ENCODE results near the gene EVC2. TPM values are rescaled to one million over a fixed set of nuclear protein-coding genes. Genes with fewer than 3 reads are reported as not detected.

The EVC2 gene
- total RNA-seq, 6 experiments from 2014 or later: 0.24 to 0.93 (median 0.53) TPM

DNA sequence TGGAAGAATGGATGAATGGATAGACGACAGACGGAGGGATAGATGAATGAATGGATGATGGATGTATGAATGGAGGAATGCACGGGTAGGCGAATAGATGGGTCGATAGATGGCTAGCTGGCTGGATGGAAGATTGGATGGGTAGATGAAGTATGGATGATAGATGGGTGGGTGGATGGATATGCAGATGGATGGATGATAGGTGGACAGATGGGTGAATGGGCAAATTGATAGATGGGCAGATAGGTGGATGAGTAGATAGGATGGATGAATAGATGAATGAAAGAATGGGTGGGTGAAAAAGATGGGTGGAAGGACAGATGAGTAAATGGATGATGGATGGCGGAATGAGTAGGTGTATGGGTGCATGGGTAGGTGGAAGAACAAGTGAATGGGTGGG lies 57.3 kb downstream of the EVC2 start:
- H3K4me1 ChIP-seq: no peaks in the 10 kb centered on the region
- H3K27ac ChIP-seq: no peak overlapping the region
- no peaks in the 10 kb centered on the region for H3K36me3 ChIP-seq
- ATAC-seq (no peak), DNase-seq (no peak)
- intact Hi-C loops (cut with DNase I): no loop called here
- H3K9me3 ChIP-seq: no peaks in the 10 kb centered on the region
- no peaks in the 10 kb centered on the region for H3K27me3 ChIP-seq
- TF ChIP-seq, protein P1, sequence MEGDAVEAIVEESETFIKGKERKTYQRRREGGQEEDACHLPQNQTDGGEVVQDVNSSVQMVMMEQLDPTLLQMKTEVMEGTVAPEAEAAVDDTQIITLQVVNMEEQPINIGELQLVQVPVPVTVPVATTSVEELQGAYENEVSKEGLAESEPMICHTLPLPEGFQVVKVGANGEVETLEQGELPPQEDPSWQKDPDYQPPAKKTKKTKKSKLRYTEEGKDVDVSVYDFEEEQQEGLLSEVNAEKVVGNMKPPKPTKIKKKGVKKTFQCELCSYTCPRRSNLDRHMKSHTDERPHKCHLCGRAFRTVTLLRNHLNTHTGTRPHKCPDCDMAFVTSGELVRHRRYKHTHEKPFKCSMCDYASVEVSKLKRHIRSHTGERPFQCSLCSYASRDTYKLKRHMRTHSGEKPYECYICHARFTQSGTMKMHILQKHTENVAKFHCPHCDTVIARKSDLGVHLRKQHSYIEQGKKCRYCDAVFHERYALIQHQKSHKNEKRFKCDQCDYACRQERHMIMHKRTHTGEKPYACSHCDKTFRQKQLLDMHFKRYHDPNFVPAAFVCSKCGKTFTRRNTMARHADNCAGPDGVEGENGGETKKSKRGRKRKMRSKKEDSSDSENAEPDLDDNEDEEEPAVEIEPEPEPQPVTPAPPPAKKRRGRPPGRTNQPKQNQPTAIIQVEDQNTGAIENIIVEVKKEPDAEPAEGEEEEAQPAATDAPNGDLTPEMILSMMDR (IDR thresholded peaks at IDR 0.05): no peak
- no peak for TF ChIP-seq POLR2A (IDR thresholded peaks at IDR 0.05)
- 87% methylated on average over 6 of the region's 6 CpGs for WGBS (ENCODE audit: insufficient coverage, low coverage, low lambda C conversion rate, missing lambda C conversion rate)
- no peak overlapping the region for H3K4me3 ChIP-seq

DNA sequence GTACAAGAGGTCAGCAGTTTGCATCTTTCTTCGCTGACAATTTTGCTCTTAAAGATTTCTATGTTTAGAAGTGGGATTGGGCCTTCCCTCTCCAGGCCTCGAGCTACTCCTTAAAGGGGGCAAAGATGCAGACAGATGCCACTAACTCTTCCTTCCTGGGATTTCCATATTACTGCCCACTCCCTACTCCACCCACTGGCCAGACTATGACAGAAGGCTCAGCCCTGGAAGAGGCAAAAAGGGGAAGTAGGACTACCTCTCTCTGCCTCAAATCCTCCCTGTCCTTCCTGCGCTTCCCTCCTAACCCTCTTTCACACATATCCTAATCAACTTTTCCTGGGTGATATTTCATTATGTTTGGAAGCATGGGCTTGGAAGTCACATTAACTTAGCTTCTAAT lies 58.3 kb downstream of the EVC2 start:
- ATAC-seq (no peak), DNase-seq (no peak)
- H3K27ac ChIP-seq: no peak overlapping the region
- H3K36me3 ChIP-seq: no peaks in the 10 kb centered on the region
- no peaks in the 10 kb centered on the region for H3K27me3 ChIP-seq
- no peak overlapping the region for H3K4me3 ChIP-seq
- no peak for TF ChIP-seq POLR2A (IDR thresholded peaks at IDR 0.05)
- TF ChIP-seq, protein P1 (IDR thresholded peaks at IDR 0.05): no peak
- H3K9me3 ChIP-seq: no peaks in the 10 kb centered on the region
- intact Hi-C loops (cut with DNase I): no loop called here
- 86% methylated on average over 3 of the region's 3 CpGs for WGBS (ENCODE audit: insufficient coverage, low coverage, low lambda C conversion rate, missing lambda C conversion rate)
- no peaks in the 10 kb centered on the region for H3K4me1 ChIP-seq

DNA sequence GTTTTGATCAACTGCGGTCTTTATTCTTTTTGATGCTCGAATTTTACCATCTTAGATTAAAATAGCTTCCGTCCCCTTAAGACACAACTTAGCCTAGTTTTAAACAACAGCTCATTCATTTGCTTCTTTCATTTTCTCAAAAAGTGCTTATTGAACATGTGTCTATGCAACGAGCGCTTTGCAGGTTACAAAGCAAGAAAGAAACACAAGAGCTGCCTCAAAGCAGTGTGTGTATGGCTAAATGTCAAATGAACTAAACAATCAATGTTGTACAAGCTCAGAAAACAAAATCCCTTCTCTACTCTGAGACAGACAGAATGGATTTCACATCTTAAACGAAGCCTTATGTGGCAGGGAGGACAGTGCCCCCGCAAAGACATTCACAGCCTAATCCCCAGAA lies 61.0 kb downstream of the EVC2 start:
- Histone ChIP-seq H3K9me3 (no peaks in the 10 kb centered on the region), H3K27me3 (no peaks in the 10 kb centered on the region), H3K36me3 (no peaks in the 10 kb centered on the region), H3K4me3 (no peak overlapping the region), H3K27ac (no peak overlapping the region), H3K4me1 (no peaks in the 10 kb centered on the region)
- intact Hi-C loops (cut with DNase I): no loop called here
- DNase-seq (no peak), ATAC-seq (no peak)
- 71% methylated on average over 7 of the region's 7 CpGs for WGBS (ENCODE audit: insufficient coverage, low coverage, low lambda C conversion rate, missing lambda C conversion rate)
- TF ChIP-seq, protein P1 (IDR thresholded peaks at IDR 0.05): no peak
- TF ChIP-seq POLR2A (IDR thresholded peaks at IDR 0.05): no peak

DNA sequence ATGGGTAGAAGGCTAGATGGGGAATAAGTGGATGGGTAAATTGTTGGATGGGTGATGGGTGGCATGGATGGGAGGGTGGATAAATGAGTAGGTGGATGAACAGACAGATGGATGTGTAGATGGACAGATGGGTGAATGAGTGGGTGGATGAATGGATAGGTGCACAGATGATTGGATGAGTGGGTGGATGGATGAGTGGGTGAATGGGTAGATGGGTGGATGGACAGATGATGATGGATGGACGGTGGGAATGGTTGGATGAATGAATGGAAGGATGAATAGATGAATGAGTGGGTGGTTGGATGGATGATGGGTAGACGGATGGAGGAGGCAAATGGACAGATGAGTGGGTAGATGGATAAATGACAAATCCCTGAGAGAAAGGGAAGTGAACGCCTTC lies 68.3 kb downstream of the EVC2 start:
- WGBS (ENCODE audit: insufficient coverage, low coverage, low lambda C conversion rate, missing lambda C conversion rate): 52% methylated on average over 3 of the region's 3 CpGs
- H3K27me3 ChIP-seq: no peaks in the 10 kb centered on the region
- intact Hi-C loops (cut with DNase I): no loop called here
- H3K27ac ChIP-seq: no peak overlapping the region
- no peaks in the 10 kb centered on the region for H3K36me3 ChIP-seq
- no peaks in the 10 kb centered on the region for H3K4me1 ChIP-seq
- no peaks in the 10 kb centered on the region for H3K9me3 ChIP-seq
- no peak for ATAC-seq
- no peak for TF ChIP-seq POLR2A (IDR thresholded peaks at IDR 0.05)
- DNase-seq: no peak
- no peak overlapping the region for H3K4me3 ChIP-seq

DNA sequence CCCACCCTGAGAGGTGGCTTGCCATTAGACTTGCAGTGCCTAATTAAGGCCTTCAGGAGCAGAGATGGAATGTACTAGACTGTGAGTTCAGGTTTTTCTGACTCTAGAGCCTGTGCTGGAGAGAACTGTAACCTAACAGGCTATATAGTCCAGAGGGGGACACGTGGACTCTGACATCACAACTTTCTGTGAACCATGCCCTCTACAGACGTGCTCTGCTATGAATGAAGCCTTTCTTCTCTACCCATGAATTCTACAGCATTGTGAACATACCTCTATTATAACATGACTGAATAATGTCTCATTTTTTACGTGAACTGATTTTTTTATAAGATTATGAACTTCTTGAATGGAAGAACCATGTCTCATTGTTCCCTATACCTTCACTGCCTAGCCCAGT lies 68.8 kb downstream of the EVC2 start:
- intact Hi-C loops (cut with DNase I): no loop called here
- no peak overlapping the region for H3K27ac ChIP-seq
- WGBS (ENCODE audit: insufficient coverage, low coverage, low lambda C conversion rate, missing lambda C conversion rate): 65% methylated on average over 3 of the region's 3 CpGs
- H3K9me3 ChIP-seq: no peaks in the 10 kb centered on the region
- no peak for DNase-seq
- no peaks in the 10 kb centered on the region for H3K36me3 ChIP-seq
- H3K4me3 ChIP-seq: no peak overlapping the region
- no peaks in the 10 kb centered on the region for H3K4me1 ChIP-seq
- no peaks in the 10 kb centered on the region for H3K27me3 ChIP-seq
- ATAC-seq: no peak
- TF ChIP-seq POLR2A (IDR thresholded peaks at IDR 0.05): no peak
- TF ChIP-seq, protein P1 (IDR thresholded peaks at IDR 0.05): no peak
